Caco-2 (cell line): ENCODE results near the gene TBC1D10B. TPM values are rescaled to one million over a fixed set of nuclear protein-coding genes. Genes with fewer than 3 reads are reported as not detected.

Source experiments
- BruUV-seq: library from RNA; stranded (reverse); fragments of 400-500 nt; replicated peaks from 2 replicates; lab custom pipeline; 2021; lab: Mats Ljungman, UMichigan
- CTCF ChIA-PET: fragments of 300-600 bp; sonication (Branson Sonifier 250); formaldehyde crosslinking; loops from one replicate; lab custom pipeline; 2022; ENCODE audit warnings: antibody characterized with exemption; lab: Charles Lee
- POLR2A ChIA-PET: fragments of 300-600 bp; sonication (Branson Sonifier 250); formaldehyde crosslinking; loops from one replicate; lab custom pipeline; 2022; ENCODE audit warnings: antibody characterized with exemption; lab: Charles Lee
- DNase-seq, 2 experiments: peaks; one replicate each; pipeline versions ENCODE4 v3.0.0 to v3.0.0-alpha.2; 2020 to 2022
- H3K27me3 ChIP-seq: replicated peaks from 2 replicates; pipeline ENCODE4 v1.6.0; 2011; ENCODE audit warnings: low read length; ENCODE audit not compliant: control insufficient read depth, insufficient read depth
- H3K36me3 ChIP-seq: 2 replicates; pipeline ENCODE4 v1.5.1; 2011; ENCODE audit warnings: low read length; ENCODE audit not compliant: control insufficient read depth, insufficient read depth
- H3K4me1 ChIP-seq: fragments of 250-450 bp; sonication (Bioruptor Pico); 2 replicates; pipeline ENCODE4 v1.5.1; 2020; ENCODE audit warnings: mild to moderate bottlenecking
- H3K4me3 ChIP-seq: 2 replicates; pipeline ENCODE4 v1.5.1; 2011; ENCODE audit warnings: low read depth, mild to moderate bottlenecking, control low read depth, low read length
- H3K9me3 ChIP-seq: fragments of 250-450 bp; sonication (Bioruptor Pico); 2 replicates; pipeline ENCODE4 v1.5.1; 2020; ENCODE audit warnings: mild to moderate bottlenecking, moderate library complexity
- H3K27ac Mint-ChIP-seq: one replicate; pipeline ENCODE4 v1.8.0; 2022; ENCODE audit warnings: mixed read lengths; ENCODE audit not compliant: unreplicated experiment
- H3K27me3 Mint-ChIP-seq: one replicate; pipeline ENCODE4 v1.8.0; 2022; ENCODE audit warnings: mixed read lengths; ENCODE audit not compliant: insufficient read depth, unreplicated experiment
- H3K36me3 Mint-ChIP-seq: one replicate; pipeline ENCODE4 v1.8.0; 2022; ENCODE audit warnings: mild to moderate bottlenecking, mixed read lengths; ENCODE audit not compliant: insufficient read depth, unreplicated experiment
- H3K4me1 Mint-ChIP-seq: one replicate; pipeline ENCODE4 v1.8.0; 2022; ENCODE audit warnings: low read depth, mixed read lengths; ENCODE audit not compliant: unreplicated experiment
- H3K4me3 Mint-ChIP-seq: one replicate; pipeline ENCODE4 v1.8.0; 2022; ENCODE audit warnings: mild to moderate bottlenecking, moderate library complexity, mixed read lengths; ENCODE audit not compliant: unreplicated experiment
- H3K9me3 Mint-ChIP-seq: one replicate; pipeline ENCODE4 v1.8.0; 2022; ENCODE audit warnings: mixed read lengths; ENCODE audit not compliant: unreplicated experiment
- CTCF ChIP-seq, 2 experiments: fragments of 200-600 bp in 1 of 2; IDR thresholded peaks; 1 replicate in 1 of 2; 2 replicates in 1 of 2; pipeline versions ENCODE4 v1.5.1 to v1.8.0; 2011 to 2022; ENCODE audit warnings: antibody characterized with exemption in 1 of 2, control low read depth in 1 of 2, inconsistent platforms in 1 of 2, low read depth in 1 of 2, low read length in 1 of 2, mild to moderate bottlenecking in 1 of 2, moderate library complexity in 1 of 2; ENCODE audit not compliant: insufficient read depth in 1 of 2, severe bottlenecking in 1 of 2, unreplicated experiment in 1 of 2
- intact Hi-C: fragments of 100-400 bp; cut with micrococcal nuclease; formaldehyde crosslinking; loops from one replicate; pipeline ENCODE4 v1.10.0; 2022; ENCODE audit not compliant: unreplicated experiment
- total RNA-seq: library from RNA; stranded (reverse); gene quantifications from 2 replicates; pipeline ENCODE4 v1.2.3, GENCODE V29; 2022

Gene TBC1D10B
- total RNA-seq, 1 experiment from 2014 or later = 36.9 TPM

GRCh38 chr16:30353438-30354129 lies 16.7 kb downstream of the TBC1D10B start:
- no peaks in the 10 kb centered on the region for H3K27me3 Mint-ChIP-seq
- intact Hi-C loops = loop anchor here (2.0 kb wide), 1 partner anchor 19 kb away; no protein-coding TSS in a partner anchor
- peaks cover 3% of the 10 kb centered on the region; the same call in 1 of the 2 replicates for H3K36me3 ChIP-seq

GRCh38 chr16:30352488-30353401 lies 17.5 kb downstream of the TBC1D10B start:
- Mint-ChIP-seq H3K9me3 (no peaks in the 10 kb centered on the region), H3K4me3 (peak overlapping the region; percentile 37), H3K27ac (no peak overlapping the region), H3K27me3 (no peaks in the 10 kb centered on the region), H3K36me3 (peaks cover 71% of the 10 kb centered on the region), H3K4me1 (peaks cover 12% of the 10 kb centered on the region)
- peaks cover 3% of the 10 kb centered on the region; the same call in 1 of the 2 replicates for H3K36me3 ChIP-seq
- no peaks in the 10 kb centered on the region for H3K9me3 ChIP-seq
- CTCF ChIA-PET = interaction anchor here (0.8 to 1.0 kb wide), 2 partner anchors 18 to 56 kb away, joined by 3 read pairs; no protein-coding TSS in a partner anchor
- intact Hi-C loops = no loop called here
- H3K27me3 ChIP-seq = no peaks in the 10 kb centered on the region
- POLR2A ChIA-PET = interaction anchor here (0.6 kb wide), 1 partner anchor 55 kb away, joined by 5 read pairs; no protein-coding TSS in a partner anchor
- no peak overlapping the region for H3K4me3 ChIP-seq
- no TSS peak for BruUV-seq
- peaks cover 5% of the 10 kb centered on the region; the same call in 1 of the 2 replicates for H3K4me1 ChIP-seq
- TF ChIP-seq CTCF (IDR thresholded peaks at IDR 0.05; ENCODE audit: insufficient read depth in 1 of 2, low read depth in 1 of 2, low read length in 1 of 2, severe bottlenecking in 1 of 2, unreplicated experiment in 1 of 2) = peak in 1 of 2 experiments; percentile 15
- DNase-seq = no peak

More at GRCh38 chr16:30353438-30354129, 16.7 kb downstream of the TBC1D10B start:
- Histone ChIP-seq H3K9me3 (no peaks in the 10 kb centered on the region), H3K4me3 (no peak overlapping the region; the same call in none of the 2 replicates), H3K4me1 (peaks cover 5% of the 10 kb centered on the region; the same call in 1 of the 2 replicates), H3K27me3 (no peaks in the 10 kb centered on the region)
- no peaks in the 10 kb centered on the region for H3K9me3 Mint-ChIP-seq
- ChIA-PET POLR2A (interaction anchor here (0.5 to 2.3 kb wide), 4 partner anchors 18 to 257 kb away, joined by 3 to 30 read pairs (median 5); partner anchors contain the start of genes TBC1D10B, ZNF689 and ZNF771), CTCF (interaction anchor here (0.8 to 1.1 kb wide), 3 partner anchors 17 to 56 kb away, joined by 3 to 4 read pairs (median 3); no protein-coding TSS in a partner anchor)
- BruUV-seq = no TSS peak
- H3K4me3 Mint-ChIP-seq = peak overlapping the region; percentile 94
- DNase-seq = no peak
- H3K36me3 Mint-ChIP-seq = peaks cover 71% of the 10 kb centered on the region
- TF ChIP-seq CTCF (IDR thresholded peaks at IDR 0.05; ENCODE audit: insufficient read depth in 1 of 2, low read depth in 1 of 2, low read length in 1 of 2, severe bottlenecking in 1 of 2, unreplicated experiment in 1 of 2) = no peak
- peak overlapping the region; percentile 99 for H3K27ac Mint-ChIP-seq
- peaks cover 12% of the 10 kb centered on the region for H3K4me1 Mint-ChIP-seq
